GM12878 (cell line): ENCODE results near the gene TROAP. TPM values are rescaled to one million over a fixed set of nuclear protein-coding genes. Genes with fewer than 3 reads are reported as not detected.

Experiments used
- ATAC-seq: fragments of 200-7000 bp; cut with Tn5 transposase; 3 replicates; pipeline ENCODE4 v1.9.1; 2020; ENCODE audit warnings: mild to moderate bottlenecking, moderate library complexity
- BruUV-seq: library from RNA; stranded (reverse); fragments of 400-500 nt; replicated peaks from 2 replicates; lab custom pipeline; 2021; lab: Mats Ljungman, UMichigan
- CTCF ChIA-PET: fragments of 300-600 bp; sonication (Branson Sonifier 250); formaldehyde crosslinking; extraction: SDS; loops from one replicate; lab custom pipeline; 2021; ENCODE audit warnings: inconsistent platforms; lab: Yijun Ruan, JAX
- POLR2A ChIA-PET: fragments of 350-600 bp; formaldehyde crosslinking; extraction: SDS; loops from one replicate; lab custom pipeline; 2021; ENCODE audit warnings: inconsistent platforms; lab: Charles Lee
- RAD21 ChIA-PET: fragments of 300-600 bp; sonication (Branson Sonifier 250); formaldehyde crosslinking; loops from one replicate; lab custom pipeline; 2023; ENCODE audit warnings: antibody characterized with exemption; ENCODE audit not compliant: unreplicated experiment; lab: Charles Lee
- SMC1A ChIA-PET: fragments of 300-600 bp; sonication (Branson Sonifier 250); formaldehyde crosslinking; loops from one replicate; lab custom pipeline; 2023; ENCODE audit not compliant: unreplicated experiment, uncharacterized antibody; lab: Charles Lee
- DNase-seq: peaks from one replicate; pipeline ENCODE4 v3.0.0-alpha.2; 2011; ENCODE audit warnings: low read depth, low spot score
- FAIRE-seq: peaks from 3 replicates; lab custom pipeline; 2011; peaks lifted over from hg19 to GRCh38; lab: Jason Lieb, UNC
- H2AFZ ChIP-seq: 2 replicates; pipeline ENCODE4 v1.6.0; 2011; ENCODE audit warnings: low read depth, low read length, control low read depth; ENCODE audit not compliant: control insufficient read depth
- H3K27ac ChIP-seq: 2 replicates; pipeline ENCODE4 v1.5.1; 2011; ENCODE audit warnings: control low read depth; ENCODE audit not compliant: control insufficient read depth, insufficient read depth
- H3K27me3 ChIP-seq, 2 experiments: replicated peaks in 1 of 2; 2 replicates each; pipeline versions ENCODE4 v1.6.0 to v1.6.1; 2011; ENCODE audit warnings: low read length in 1 of 2; ENCODE audit not compliant: control insufficient read depth in 2 of 2, insufficient read depth in 2 of 2
- H3K36me3 ChIP-seq, 2 experiments: 2 replicates each; pipeline ENCODE4 v1.5.1; 2011; ENCODE audit warnings: low read length in 1 of 2; ENCODE audit not compliant: control insufficient read depth in 2 of 2, insufficient read depth in 2 of 2
- H3K4me1 ChIP-seq: 2 replicates; pipeline ENCODE4 v1.6.1; 2011; ENCODE audit warnings: mild to moderate bottlenecking, low read length, moderate library complexity, mixed read lengths; ENCODE audit not compliant: control insufficient read depth, insufficient read depth
- H3K4me2 ChIP-seq: 2 replicates; pipeline ENCODE4 v1.6.0; 2011; ENCODE audit warnings: control low read depth; ENCODE audit not compliant: control insufficient read depth, insufficient read depth
- H3K4me3 ChIP-seq: fragments of 200-600 bp; sonication (generic); 2 replicates; pipeline ENCODE4 v1.5.1; 2016
- H3K79me2 ChIP-seq: 2 replicates; pipeline ENCODE4 v1.6.0; 2011; ENCODE audit warnings: low read length; ENCODE audit not compliant: control insufficient read depth, insufficient read depth
- H3K9ac ChIP-seq: 2 replicates; pipeline ENCODE4 v1.8.0; 2011; ENCODE audit warnings: low read length, control low read depth, mixed read lengths; ENCODE audit not compliant: control insufficient read depth, insufficient read depth
- H3K9me3 ChIP-seq: replicated peaks from 3 replicates; pipeline ENCODE4 v1.5.1; 2011; ENCODE audit warnings: mild to moderate bottlenecking, low read length; ENCODE audit not compliant: control insufficient read depth, insufficient read depth
- H4K20me1 ChIP-seq: 2 replicates; pipeline ENCODE4 v1.6.0; 2011; ENCODE audit not compliant: control insufficient read depth, insufficient read depth
- BCL11A ChIP-seq: IDR thresholded peaks from 2 replicates; pipeline ENCODE4 v1.6.1; 2011; ENCODE audit warnings: low read depth, low read length
- BCLAF1 ChIP-seq: fragments of 450-650 bp; IDR thresholded peaks from 2 replicates; pipeline ENCODE4 v1.6.1; 2017; ENCODE audit warnings: antibody characterized with exemption, mild to moderate bottlenecking, moderate library complexity
- GATAD2B ChIP-seq: fragments of 450-650 bp; conservative IDR thresholded peaks from 2 replicates; pipeline ENCODE4 v1.6.1; 2017; ENCODE audit warnings: low read depth, mild to moderate bottlenecking, moderate library complexity
- KAT2A ChIP-seq: conservative IDR thresholded peaks from 2 replicates; pipeline ENCODE4 v1.6.1; 2011; ENCODE audit warnings: low read depth, low read length; ENCODE audit not compliant: control insufficient read depth
- KLF5 ChIP-seq: fragments of 450-650 bp; IDR thresholded peaks from 2 replicates; pipeline ENCODE4 v1.6.1; 2014; ENCODE audit warnings: mild to moderate bottlenecking; ENCODE audit not compliant: partially characterized antibody
- MYB ChIP-seq: fragments of 150-350 bp; IDR thresholded peaks from 2 replicates; pipeline ENCODE4 v1.6.1; 2014; ENCODE audit warnings: mild to moderate bottlenecking, low read depth, low read length, borderline replicate concordance
- RFX5 ChIP-seq: IDR thresholded peaks from 2 replicates; pipeline ENCODE4 v1.6.1; 2011; ENCODE audit warnings: low read depth, low read length, improper control_type of control experiment
- SUZ12 ChIP-seq: fragments of 200-600 bp; sonication (generic); IDR thresholded peaks from one replicate; pipeline ENCODE4 v1.6.1; 2018; ENCODE audit warnings: antibody characterized with exemption, mild to moderate bottlenecking; ENCODE audit not compliant: unreplicated experiment
- ZNF24 ChIP-seq: fragments of 450-650 bp; IDR thresholded peaks from 2 replicates; pipeline ENCODE4 v1.6.1; 2017; ENCODE audit warnings: antibody characterized with exemption, mild to moderate bottlenecking
- ZSCAN29 ChIP-seq: fragments of 450-650 bp; IDR thresholded peaks from 2 replicates; pipeline ENCODE4 v1.6.1; 2017; ENCODE audit warnings: mild to moderate bottlenecking, moderate library complexity
- WGBS: methylation state at CpG from one replicate; pipeline ENCODE4 v1.1.6; 2016; ENCODE audit warnings: low lambda C conversion rate; ENCODE audit not compliant: insufficient replicate concordance, insufficient coverage; ENCODE audit errors: missing lambda C conversion rate; 5-methylcytosine and 5-hydroxymethylcytosine counted together
- in situ Hi-C: fragments of 300-500 bp; cut with MboI; formaldehyde crosslinking; loops from 9 replicates; pipeline ENCODE4 v1.14.3; 2018; ENCODE audit warnings: mixed read lengths
- intact Hi-C: fragments of 100-400 bp; cut with micrococcal nuclease; formaldehyde crosslinking; loops from one replicate; pipeline ENCODE4 v1.14.2; 2022; ENCODE audit not compliant: unreplicated experiment
- polyA plus RNA-seq, 11 experiments: library from polyadenylated mRNA; depleted of rRNA in 4 of 11; unstranded in 6 of 11; stranded (reverse) in 5 of 11; fragments of >200 nt; fragmentation: Nextera tagmentation in 4 of 11; fragmentation: Illumina TruSeq in 1 of 11; extraction: Ambion mirVana in 4 of 11; extraction: Trizol in 1 of 11; gene quantifications; 1 replicate in 1 of 11; 2 replicates in 10 of 11; pipeline versions ENCODE4 v1.2.1 to v1.2.3, GENCODE V29; 2011 to 2016; ENCODE audit warnings: inconsistent platforms in 2 of 11, missing spikeins in 2 of 11, low read depth in 1 of 11
- total RNA-seq, 4 experiments: library from RNA; depleted of rRNA in 3 of 4; stranded (reverse); fragments of >200 nt in 3 of 4; fragmentation: Illumina TruSeq in 1 of 4; extraction: Trizol in 1 of 4; gene quantifications; 2 replicates each; pipeline versions ENCODE4 v1.2.1 to v1.2.3, GENCODE V29; 2013 to 2021
- TF ChIP-seq, protein P1 (sequence below): fragments of 150-350 bp; IDR thresholded peaks from 2 replicates; pipeline ENCODE4 v1.6.1; 2016; ENCODE audit warnings: low read depth, low read length
- TF ChIP-seq, protein P2 (sequence below): fragments of 450-650 bp; formaldehyde crosslinking; IDR thresholded peaks from 2 replicates; pipeline ENCODE4 v1.4.0; 2022; ENCODE audit warnings: mild to moderate bottlenecking, moderate library complexity

The TROAP gene
- total and polyA plus RNA-seq, 10 of the 15 experiments (the other 5 are each of a cell fraction or from before 2014, with no cell fraction given): 26.8 to 93.7 (median 52.6) TPM

GRCh38 chr12:49314811-49315210, 8.2 kb upstream of the TROAP start:
- Histone ChIP-seq H3K4me2 (no peak overlapping the region), H3K9me3 (no peaks in the 10 kb centered on the region), H3K4me3 (no peak overlapping the region), H3K27me3 (no peaks in the 10 kb centered on the region; a peak in 1 of 4 replicates), H3K36me3 (no peaks in the 10 kb centered on the region), H3K27ac (no peak overlapping the region), H3K9ac (no peak overlapping the region), H3K79me2 (no peaks in the 10 kb centered on the region), H4K20me1 (no peaks in the 10 kb centered on the region), H3K4me1 (no peaks in the 10 kb centered on the region), H2AFZ (no peak overlapping the region)
- RAD21 ChIA-PET: no interaction called here
- 60% methylated on average over 1 of the region's 1 CpG for WGBS
- intact Hi-C loops: no loop called here
- BruUV-seq: no TSS peak
- POLR2A ChIA-PET: no interaction called here
- DNase-seq (no peak), ATAC-seq (no peak), FAIRE-seq (no peak)
- in situ Hi-C loops: no loop called here
- SMC1A ChIA-PET: no interaction called here
- TF ChIP-seq, protein P1, sequence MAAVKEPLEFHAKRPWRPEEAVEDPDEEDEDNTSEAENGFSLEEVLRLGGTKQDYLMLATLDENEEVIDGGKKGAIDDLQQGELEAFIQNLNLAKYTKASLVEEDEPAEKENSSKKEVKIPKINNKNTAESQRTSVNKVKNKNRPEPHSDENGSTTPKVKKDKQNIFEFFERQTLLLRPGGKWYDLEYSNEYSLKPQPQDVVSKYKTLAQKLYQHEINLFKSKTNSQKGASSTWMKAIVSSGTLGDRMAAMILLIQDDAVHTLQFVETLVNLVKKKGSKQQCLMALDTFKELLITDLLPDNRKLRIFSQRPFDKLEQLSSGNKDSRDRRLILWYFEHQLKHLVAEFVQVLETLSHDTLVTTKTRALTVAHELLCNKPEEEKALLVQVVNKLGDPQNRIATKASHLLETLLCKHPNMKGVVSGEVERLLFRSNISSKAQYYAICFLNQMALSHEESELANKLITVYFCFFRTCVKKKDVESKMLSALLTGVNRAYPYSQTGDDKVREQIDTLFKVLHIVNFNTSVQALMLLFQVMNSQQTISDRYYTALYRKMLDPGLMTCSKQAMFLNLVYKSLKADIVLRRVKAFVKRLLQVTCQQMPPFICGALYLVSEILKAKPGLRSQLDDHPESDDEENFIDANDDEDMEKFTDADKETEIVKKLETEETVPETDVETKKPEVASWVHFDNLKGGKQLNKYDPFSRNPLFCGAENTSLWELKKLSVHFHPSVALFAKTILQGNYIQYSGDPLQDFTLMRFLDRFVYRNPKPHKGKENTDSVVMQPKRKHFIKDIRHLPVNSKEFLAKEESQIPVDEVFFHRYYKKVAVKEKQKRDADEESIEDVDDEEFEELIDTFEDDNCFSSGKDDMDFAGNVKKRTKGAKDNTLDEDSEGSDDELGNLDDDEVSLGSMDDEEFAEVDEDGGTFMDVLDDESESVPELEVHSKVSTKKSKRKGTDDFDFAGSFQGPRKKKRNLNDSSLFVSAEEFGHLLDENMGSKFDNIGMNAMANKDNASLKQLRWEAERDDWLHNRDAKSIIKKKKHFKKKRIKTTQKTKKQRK: no peak
- TF ChIP-seq KAT2A (no peak), ZNF24 (no peak), BCL11A (no peak), RFX5 (no peak), BCLAF1 (no peak), SUZ12 (no peak), ZSCAN29 (no peak), MYB (no peak), GATAD2B (no peak), KLF5 (no peak)
- TF ChIP-seq, protein P2, sequence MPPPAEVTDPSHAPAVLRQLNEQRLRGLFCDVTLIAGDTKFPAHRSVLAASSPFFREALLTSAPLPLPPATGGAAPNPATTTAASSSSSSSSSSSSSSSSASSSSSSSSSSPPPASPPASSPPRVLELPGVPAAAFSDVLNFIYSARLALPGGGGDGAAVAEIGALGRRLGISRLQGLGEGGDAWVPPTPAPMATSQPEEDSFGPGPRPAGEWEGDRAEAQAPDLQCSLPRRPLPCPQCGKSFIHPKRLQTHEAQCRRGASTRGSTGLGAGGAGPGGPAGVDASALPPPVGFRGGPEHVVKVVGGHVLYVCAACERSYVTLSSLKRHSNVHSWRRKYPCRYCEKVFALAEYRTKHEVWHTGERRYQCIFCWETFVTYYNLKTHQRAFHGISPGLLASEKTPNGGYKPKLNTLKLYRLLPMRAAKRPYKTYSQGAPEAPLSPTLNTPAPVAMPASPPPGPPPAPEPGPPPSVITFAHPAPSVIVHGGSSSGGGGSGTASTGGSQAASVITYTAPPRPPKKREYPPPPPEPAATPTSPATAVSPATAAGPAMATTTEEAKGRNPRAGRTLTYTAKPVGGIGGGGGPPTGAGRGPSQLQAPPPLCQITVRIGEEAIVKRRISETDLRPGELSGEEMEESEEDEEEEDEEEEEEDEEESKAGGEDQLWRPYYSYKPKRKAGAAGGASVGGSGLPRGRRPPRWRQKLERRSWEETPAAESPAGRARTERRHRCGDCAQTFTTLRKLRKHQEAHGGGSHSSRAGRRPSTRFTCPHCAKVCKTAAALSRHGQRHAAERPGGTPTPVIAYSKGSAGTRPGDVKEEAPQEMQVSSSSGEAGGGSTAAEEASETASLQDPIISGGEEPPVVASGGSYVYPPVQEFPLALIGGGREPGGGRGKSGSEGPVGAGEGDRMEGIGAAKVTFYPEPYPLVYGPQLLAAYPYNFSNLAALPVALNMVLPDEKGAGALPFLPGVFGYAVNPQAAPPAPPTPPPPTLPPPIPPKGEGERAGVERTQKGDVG: no peak
- CTCF ChIA-PET: interaction anchor here (0.9 kb wide), 1 partner anchor 25 kb away, joined by 5 read pairs; no protein-coding TSS in a partner anchor
